Measurements from ENCODE around the gene KCNMA1.

The KCNMA1 gene

DNA sequence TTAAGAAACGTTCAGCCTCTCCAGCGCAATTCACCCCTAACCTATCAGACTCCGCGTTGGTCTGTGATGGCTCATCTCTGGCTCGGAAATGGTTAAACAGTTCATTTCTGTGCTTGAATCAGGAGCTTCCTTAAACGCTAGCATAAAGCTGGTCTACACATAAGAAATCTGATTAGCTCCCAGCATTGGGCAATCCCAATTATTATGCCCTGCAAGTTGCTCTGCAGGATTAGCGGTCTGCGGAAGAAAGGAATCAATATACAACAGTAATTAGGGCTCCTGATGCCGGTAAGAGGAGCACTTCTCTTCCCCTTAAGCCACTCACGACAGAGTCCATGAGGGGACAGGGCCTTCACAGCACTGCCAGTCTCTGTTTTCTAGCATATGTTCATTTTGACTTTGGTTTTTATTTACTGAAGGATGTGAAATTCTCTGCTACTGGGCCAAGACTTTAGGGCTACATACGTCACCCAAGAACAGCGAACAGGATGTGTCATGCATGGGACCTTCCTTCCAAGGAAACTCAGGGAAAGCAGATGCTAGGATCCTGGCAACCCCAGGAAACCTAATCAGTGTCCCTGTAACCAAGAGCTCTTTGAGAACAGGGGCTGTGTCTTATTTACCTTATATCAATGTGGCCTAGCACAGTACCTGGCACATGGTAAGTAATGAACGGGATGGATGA is 324.4 kb downstream of the KCNMA1 start:
- peak; percentile 94 for DNase-seq

- DNase-seq = peak; percentile 49
These were observed 326.4 kb downstream of the KCNMA1 start for GRCh38 chr10:77311186-77311585.

GRCh38 chr10:77310288-77310840 is 327.2 kb downstream of the KCNMA1 start:
- DNase-seq = no peak

DNA sequence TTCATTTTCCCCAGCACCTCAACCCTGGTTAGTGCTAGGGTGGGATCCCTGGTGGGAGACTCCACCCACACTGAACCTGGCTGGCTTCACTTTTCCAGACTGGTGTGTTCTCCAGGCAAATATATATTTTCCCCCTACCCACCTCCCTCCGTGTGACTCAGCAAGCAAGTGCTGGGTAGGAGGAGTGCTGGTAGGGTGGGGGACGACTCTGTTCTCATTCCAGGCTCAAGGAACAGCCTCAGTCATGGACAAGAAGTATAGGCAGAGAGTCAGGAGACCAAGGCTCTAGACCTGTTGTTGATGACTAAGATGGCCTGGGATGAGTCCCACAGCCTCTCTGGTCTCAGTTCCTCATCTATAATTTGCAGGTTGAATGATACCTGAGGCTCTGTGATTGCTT is 328.1 kb downstream of the KCNMA1 start:
- no peak for DNase-seq

DNA sequence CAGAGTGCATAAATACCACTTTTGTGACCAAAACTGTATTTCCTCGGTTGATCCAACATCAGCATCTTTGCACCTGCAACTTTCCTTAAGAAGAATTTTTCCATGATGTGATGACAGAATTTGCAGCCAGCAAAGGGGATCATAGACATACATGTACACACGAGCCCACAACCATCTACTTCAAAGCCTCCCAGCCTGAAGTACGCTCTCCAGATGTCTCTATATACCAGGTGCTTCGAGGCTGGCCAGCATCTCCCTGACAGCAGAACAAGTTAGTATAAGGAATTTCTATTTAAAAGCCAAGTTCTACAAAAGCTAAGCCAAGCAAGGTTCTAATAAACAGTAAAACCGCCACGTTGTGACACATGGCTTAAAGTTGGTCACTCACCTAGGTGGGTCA is 328.5 kb downstream of the KCNMA1 start:
- no peak for DNase-seq

DNA sequence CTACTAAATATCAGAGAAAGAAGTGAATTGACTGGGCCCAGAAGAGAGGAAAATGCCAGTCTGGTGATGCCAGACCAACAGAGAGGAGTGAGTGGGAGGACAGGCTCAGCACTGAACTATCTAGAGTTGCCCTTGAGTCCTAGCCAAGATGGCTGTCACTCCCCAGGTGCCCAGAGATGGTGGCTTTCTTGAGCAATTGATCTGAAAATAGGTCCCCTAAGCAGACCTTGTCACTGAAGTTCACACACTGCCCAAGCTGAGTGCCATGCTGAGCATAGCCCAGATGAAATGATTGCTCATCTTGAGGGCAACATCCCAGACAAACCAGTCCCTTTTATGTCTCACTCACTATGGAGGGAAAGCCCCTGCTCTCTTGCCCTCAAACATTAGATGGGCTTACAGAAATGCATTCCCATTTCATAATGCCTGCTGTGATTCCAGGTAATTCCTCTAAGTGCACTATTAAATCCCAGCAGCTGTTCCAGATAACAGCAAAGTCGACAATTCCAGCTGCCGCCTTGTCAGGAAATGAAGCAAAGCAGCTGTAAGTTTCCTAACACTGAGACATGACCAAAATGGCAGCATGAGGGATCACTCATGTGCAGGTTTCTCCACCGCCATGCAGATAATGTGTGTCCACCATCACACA is 329.4 kb downstream of the KCNMA1 start:
- DNase-seq = peak; percentile 90

- DNase-seq = no peak
These were observed 330.9 kb downstream of the KCNMA1 start for GRCh38 chr10:77306666-77307065.

DNA sequence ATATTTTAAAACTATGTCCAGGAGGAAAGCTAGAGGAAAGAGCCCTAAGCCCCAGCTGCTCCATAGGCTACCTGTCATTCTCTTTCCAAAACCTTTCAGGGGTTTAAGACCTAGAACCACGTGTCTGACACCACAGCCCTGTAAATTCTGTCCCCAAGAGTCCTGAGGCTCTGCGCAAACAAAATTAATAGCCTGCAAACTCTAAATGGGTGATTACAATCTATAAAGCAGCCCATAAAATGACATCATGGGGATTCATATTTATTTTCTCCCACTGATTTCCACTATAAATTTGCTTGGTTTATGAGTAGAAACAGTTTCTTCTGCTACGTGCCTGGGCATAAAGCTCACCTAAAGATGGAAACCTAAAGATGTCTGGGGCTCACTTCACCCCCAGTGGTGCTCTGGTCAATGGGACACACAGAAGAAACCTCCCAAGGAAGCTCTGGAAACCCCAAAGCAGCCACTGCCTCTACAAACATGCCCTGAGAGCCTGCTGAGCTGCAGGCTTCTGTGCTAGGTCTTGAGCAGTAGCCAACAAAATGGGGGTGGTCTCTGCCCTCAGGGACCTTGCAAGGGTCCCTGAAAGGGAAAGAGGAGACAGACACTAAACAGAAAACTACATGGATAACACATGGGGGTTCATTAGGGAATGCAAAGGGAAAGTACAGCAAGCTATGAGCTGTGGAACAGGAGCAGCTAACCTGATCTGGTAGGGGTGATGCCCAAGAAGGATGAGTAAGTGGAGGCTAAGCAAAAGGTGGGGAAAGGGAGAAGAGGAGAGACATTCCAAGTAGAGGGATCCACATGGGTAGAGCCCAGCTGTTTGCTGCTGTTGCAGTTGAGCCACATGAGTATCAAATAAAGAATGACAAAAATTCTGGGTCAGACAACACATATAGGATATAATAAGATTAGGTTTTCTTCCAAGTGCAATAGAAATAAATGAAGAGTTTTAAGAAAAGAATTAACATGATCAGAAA is 331.7 kb downstream of the KCNMA1 start:
- DNase-seq = no peak

DNA sequence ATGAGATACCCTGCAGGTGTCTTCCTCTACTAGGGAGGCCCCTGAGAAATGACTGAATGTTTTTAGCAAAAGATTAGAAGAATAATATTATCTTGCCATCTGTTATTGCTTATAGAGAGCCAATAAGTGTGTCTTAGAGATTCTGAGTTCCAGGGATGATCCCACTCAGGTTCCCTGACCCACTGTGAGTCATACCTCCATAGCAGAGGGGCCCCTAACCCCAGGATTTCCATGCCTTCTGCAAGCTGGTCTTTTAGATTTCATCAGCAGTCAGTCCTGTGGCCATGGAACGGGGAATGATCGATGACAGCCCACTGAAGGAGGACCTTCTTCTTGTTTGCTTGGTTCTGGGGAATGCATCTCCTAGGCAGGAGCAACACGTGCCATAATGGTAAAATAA is 333.4 kb downstream of the KCNMA1 start:
- peak; percentile 13 for DNase-seq

DNA sequence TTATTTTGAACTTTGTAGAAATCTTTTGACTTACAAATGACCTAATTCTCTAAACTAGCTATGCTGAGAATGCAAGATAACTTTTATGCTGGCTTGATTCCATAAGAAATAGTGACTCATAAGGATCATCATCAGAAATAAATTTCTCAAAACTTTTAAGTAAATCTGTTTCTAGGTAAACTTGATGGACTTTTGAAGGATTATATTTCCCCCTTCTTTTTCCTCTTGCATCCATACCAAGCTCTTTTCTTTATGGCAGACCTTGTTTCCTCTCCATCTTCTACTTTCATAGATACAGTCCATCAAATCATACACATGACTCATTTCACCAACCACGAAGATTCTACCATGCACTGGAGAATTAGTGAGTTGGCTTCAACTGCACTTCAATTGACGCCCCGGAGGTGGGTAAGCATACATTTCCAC is 336.3 kb downstream of the KCNMA1 start:
- no peak for DNase-seq

- no peak for DNase-seq
These were observed 336.8 kb downstream of the KCNMA1 start for GRCh38 chr10:77300682-77301302.

GRCh38 chr10:77299320-77299719 is 338.3 kb downstream of the KCNMA1 start:
- no peak for DNase-seq

DNA sequence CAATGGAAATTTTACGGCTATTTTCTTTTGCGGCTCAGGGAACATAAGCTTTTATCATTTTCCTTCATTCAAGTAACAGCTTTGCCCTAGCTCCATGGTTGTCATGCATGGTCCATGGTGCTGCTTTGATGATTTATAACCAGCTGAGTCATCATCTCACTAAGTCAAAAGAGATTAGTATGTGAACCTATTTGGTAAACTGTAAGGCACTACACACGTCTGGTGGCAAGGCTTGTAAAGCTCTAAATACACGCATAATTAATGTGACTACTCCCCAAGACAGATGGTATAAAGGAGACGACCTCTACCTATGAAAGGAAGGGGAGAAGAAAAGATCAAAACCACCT is 340.2 kb downstream of the KCNMA1 start:
- peak; percentile 54 for DNase-seq

DNA sequence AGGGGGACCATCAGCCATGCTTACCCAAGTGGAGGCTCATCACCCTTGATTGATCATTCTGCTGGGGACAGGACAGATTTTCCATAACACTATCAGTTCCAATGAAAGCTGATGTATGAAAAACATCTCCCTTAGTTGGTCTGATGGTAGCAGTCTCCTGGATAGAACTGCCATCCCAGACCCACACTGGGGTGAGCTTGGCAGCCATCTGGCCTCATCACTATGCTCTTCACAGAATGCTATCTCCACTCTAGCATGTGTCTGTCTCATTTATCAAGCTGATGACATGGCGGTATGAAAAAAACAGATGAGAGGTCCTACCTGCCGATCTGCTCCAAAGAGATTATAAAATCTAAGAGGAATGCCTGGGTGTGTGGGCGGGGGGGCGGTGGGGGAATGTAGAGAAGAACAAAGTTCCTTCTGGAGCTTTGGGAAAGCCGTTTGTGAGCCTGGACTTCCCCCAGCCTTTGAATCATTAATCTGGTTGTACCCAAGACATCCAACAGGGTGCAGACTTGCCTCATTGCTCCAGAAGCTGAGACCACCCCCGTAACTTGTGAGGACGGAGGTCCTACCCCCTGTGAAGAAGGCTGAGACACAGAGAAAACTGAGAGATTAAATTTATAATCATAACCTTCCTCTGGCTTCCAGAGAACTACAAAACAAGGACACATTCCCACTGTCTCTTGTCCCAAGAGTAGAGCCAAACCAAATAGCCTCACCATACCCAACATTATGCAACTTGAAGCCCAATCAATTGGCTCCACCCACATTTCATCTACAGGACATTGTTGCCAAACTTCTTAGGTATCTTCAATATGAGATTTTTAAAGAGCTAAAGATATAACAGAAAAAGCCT is 340.8 kb downstream of the KCNMA1 start:
- peak; percentile 68 for DNase-seq

- no peak for DNase-seq
These were observed 343.8 kb downstream of the KCNMA1 start for GRCh38 chr10:77293773-77294172.

- no peak for DNase-seq
These were observed 344.3 kb downstream of the KCNMA1 start for GRCh38 chr10:77293347-77293746.

DNA sequence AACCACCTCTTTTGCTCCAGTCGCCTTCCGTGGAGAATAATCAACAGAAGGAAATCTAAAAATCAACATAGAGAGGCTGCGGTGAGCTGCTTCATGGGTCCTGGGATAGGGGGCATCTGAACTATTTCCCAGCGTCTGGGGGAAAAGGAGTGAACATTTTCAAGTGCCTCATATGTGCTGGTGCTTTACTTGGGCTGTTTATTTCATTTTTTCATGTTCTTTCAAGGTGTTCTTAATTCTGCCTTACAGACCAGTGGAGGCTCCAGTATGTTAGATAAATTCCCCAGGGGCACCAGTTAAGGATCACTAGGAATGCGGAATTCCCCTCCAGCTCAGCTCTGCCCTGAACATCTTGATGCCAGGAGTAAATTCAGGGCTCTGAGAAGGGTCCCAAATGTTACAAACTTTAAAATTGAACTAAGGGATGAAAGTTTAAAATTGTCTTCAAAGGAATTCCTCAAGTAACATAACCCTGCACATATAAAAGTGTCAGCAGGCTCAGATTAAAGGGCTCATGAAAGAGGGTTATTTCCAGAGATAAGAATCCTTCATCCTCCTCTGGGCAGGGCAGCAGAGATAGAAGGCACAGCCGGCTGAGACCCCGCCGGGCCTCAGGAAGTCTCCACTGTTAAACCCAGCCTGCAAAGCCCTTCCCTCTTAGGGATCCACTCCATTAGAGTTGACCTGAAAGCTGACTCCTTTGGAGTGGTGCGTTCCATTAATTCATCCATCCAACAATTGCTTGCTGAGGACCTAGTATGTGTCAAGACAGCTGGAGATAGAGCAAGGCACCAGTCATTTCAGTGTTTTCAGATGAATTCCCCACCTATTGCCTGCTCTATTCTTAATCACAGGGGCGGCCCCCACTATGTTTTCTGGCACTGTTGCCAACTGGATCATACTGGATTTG is 345.8 kb downstream of the KCNMA1 start:
- DNase-seq = no peak

GRCh38 chr10:77290528-77291155 is 347.0 kb downstream of the KCNMA1 start:
- DNase-seq = peak; percentile 34

DNA sequence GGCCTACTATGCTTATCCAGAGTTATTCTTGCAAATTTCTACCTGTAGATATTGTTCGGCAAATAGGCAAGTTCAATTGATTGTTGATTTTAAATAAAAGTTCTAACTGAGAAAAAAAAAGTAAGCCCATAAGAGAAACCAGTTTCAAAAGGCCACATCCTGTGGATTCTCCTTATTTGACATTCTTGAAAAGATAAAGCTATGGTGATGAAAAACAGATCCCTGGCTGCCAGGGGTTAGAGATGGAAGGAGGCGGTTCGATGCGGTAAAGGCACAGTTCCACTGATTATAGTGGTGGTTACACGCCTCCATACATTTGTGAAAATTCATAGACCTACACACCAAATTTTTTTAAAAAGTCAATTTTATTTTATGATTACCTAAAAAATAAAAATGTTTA is 347.8 kb downstream of the KCNMA1 start:
- no peak for DNase-seq

DNA sequence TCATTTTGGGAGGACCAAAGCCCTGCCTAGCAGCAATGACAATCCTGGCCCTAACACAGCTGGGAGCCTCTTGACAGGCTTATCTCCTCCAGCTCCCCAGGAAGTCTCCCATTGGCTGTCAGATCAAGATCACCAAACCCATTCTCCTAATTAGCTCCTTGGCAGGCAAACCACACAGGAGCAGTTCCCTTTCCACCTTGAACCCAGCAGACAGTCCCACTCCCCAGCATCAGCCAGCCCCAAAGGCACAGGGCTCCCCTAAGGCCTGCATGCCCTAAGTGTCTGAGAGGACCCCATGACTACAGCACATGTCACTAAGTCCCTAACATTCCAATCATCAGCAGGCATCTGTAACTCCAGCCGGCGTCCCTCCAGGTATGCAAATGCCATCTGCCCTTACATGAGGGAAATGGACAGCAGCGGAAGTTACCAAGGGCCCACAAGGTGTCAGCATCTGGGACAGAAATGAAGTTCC is 348.5 kb downstream of the KCNMA1 start:
- peak; percentile 79 for DNase-seq
